Measurements from ENCODE around the gene HTR6.
"Not testable (repeated sequence)": the region's sequence is repeated elsewhere in the genome, so short reads cannot be mapped to it uniquely, and the experiment has no call there.

Gene HTR6

GRCh38 chr1:19664453-19665185 lies at the start of gene HTR6:
HTR6 (plus strand) TSS chr1:19664875; CDS start chr1:19665754, 879 bp downstream.
- DNase-seq, result no peak

GRCh38 chr1:19615438-19615837 lies 49.2 kb upstream of the HTR6 start:
- DNase-seq, result no peak

DNA sequence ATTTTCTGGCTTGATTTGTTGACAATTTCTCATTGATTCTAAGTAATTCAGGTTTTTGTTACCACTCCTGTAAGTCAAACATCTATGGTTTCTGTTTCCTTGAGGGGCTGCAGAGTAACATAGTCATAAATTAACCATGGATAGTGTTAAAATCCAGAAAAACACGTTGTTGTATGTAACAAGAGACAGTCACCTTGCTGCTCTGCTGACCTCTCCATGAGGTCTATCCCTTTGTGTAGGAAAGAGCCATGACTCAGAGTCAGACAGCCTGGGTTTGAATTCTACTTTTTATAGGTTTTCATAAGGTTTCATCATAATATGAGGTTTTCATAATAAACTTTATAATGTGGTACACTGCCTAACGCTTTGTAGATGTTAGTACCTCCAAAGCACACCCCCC lies 48.2 kb upstream of the HTR6 start:
- DNase-seq, result no peak

DNA sequence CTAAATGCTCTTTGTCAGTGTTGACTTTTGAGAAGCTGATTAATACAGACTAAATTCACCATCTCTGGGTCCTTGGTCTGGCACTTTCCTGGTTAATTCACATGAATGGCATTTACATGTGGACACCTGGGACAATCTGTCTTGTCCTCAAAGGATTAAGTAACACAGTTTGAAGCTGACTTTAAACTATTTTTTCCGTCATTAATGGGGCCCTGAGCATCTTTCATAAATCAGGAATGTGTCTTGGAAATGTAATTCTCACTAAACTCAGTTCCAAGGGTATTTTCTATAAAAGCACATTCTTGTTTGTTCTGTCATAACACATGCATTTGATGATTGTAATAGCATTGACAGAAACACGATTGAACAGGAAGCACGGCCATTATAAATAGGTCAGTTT lies 47.3 kb upstream of the HTR6 start:
- no peak for DNase-seq

DNA sequence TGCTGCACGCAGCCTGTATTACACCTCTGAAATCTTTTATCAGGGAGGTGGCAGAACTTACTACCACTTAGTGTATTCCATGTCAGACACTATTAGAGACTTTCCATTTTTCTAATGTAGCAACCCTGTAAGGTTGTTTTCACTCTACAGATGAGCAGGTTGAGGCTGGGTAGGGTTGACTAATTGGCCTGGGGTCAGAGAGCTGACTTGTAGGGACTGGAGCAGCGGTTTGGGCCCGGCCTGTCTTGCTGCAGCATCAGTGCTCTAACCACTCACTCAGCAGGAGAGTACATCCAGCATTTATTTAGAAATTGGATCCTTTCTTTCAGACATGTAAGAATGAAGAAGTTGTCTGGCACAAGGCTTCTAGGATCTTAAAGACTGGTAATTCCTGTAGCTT lies 46.2 kb upstream of the HTR6 start:
- DNase-seq, result no peak

- no peak for DNase-seq
Observed at GRCh38 chr1:19619697-19620384, 44.8 kb upstream of the HTR6 start.

GRCh38 chr1:19620786-19621185 lies 43.9 kb upstream of the HTR6 start:
- no peak for DNase-seq

- DNase-seq, result no peak
Observed at GRCh38 chr1:19621274-19621950, 43.3 kb upstream of the HTR6 start.

- DNase-seq, result no peak
Observed at GRCh38 chr1:19622204-19622603, 42.5 kb upstream of the HTR6 start.

DNA sequence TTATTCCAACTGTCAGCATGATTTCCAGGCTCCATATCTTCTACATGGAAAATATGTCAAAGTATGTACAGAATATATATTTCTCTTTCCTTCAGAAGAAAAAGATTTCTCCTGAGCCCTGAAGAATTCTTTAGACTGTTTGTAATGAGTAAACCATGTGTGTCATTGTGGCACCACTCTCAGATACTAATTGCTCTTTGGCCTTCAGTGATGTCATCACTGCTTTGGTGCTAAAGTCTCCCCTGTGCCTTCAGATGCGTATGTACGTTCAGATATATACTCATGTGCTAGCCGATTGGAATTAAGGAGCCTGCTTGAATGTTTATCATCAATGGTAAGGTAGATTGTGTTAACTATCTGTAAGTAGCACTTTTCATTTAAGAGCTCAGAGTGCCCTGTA lies 41.2 kb upstream of the HTR6 start:
- no peak for DNase-seq

DNA sequence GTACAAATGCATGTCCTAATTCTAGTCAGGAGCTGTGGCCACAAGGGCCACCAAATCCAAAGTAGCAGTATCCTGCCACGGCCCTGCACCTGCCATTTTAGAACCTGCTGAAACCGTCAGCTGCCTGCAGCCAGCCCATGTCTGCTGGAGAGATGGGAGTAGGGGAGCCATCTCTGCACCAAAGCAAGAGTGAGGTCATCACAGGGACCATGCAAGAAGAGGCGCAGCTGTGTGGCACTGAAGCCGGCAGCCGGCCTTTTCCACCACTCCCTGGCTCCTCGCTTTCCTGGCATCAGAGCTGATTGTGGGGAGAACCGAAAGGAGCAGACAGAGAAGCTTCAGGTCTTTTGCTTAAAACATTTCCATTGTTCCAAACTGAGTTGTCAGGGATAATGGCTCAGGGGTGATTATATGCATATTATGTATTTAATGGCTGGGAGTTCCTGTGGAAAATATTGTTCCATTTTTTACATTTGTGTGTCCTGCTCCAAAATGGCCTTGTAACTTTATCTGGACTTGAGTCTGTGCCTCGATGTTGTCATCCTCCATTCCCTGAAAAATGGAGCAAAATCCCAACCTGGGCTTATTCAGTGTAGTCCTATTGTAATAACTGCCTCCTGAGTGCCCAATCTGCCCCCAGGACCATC lies 39.3 kb upstream of the HTR6 start:
- no peak for DNase-seq

DNA sequence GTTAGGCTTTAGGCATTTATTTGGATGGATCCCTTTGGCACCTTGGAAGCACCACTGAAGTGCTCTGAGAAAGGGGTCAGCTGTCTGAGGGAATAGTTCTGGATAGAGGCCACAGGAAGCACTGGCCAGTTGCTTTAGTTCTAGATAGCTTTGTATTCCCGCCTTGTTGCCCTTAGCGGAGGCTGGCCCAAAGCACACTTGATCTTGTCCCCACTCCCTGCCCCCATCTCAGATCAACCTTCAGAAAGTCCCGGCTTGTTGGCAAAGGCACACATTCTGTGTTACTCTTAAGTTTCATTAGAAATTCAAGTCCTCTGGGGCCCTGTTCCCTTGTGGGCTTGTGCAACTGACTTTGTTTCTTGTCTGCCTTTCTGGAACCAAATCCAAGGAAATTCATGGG lies 35.8 kb upstream of the HTR6 start:
- peak; percentile 36 for DNase-seq

GRCh38 chr1:19629357-19629756 lies 35.3 kb upstream of the HTR6 start:
- DNase-seq, result peak; percentile 84

DNA sequence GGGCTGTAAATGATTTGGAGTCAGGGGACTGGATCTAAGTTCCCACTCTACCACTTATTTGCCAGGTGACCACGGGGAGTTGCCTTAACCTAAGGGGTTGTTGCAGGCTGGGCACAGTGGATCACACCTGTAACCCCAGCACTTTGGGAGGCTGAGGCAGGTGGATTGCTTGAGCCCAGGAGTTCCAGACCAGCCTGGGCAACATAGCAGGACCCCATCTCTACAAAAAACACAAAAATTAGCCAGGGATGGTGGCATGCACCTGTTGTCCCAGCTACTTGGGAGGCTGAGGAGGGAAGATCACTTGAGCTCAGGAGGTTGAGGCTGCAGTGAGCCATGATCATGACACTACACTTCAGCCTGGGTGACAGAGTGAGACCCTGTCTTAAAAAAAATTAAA lies 34.5 kb upstream of the HTR6 start:
- not testable (repeated sequence) for DNase-seq

DNA sequence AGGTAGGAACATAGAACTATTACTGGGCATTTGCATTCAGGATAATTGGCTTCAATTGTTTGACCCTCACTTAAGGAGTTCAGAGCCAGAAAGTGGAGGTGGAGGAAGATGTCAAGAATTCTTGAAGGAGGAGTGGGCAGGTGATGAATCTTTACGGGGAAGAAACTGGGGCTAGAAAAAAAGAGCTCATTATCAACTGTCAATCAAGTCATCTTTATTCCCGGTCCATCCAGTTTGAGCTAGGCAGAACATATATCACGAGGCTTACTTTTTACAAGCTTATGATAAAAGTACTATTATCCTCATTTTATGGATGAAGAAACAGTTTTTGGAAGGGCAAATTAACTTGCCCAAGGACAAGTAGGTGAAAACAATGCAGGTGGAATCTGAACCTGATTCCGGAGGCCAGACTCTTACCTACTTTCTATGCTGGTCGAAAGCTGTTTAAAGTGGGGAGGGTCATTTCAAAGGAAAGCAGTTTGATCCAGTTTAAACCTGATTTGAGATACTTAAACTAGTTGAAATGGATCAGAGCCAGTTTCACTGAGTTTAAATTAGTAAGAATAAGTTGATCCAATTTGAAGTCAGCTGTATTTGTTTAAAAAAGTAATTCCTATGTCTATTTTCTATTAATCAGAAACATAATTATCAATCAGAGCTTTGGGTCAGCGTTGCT lies 33.8 kb upstream of the HTR6 start:
- DNase-seq, result no peak

DNA sequence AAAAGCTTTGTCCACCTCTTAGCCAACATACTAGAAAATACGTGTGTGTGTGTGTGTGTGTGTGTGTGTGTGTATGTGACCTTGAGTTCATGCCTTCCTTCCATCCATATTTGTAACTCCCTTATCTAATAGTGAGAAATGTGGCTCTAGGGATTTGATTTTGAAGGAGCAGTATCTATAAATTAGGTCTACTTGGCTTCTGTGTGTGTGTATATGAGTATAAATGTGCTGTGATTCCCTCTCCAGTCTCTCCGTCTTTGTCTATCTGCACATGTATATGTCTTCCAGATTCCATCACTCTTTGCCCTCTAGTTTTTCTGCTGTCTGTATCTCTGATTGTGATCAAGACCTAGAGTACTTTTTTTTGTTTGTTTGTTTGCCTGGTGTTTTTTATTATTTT lies 32.5 kb upstream of the HTR6 start:
- DNase-seq, result no peak

- no peak for DNase-seq
Observed at GRCh38 chr1:19633106-19633505, 31.6 kb upstream of the HTR6 start.

DNA sequence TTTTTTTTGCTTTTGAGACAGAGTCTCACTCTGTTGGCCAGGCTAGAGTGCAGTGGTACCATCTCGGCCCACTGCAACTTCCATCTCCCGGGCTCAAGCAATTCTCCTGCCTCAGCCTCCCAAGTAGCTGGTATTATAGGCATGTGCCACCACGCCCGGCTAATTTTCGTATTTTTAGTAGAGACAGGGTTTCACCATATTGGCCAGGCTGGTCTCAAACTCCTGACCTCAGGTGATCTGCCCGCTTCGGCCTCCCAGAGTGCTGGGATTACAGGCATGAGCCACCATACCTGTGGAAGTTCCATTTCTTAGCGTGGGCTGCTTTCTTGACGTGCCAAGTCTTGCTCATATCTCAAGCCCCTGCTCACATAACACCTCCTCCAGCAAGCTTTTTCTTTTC lies 29.6 kb upstream of the HTR6 start:
- not testable (repeated sequence) for DNase-seq

DNA sequence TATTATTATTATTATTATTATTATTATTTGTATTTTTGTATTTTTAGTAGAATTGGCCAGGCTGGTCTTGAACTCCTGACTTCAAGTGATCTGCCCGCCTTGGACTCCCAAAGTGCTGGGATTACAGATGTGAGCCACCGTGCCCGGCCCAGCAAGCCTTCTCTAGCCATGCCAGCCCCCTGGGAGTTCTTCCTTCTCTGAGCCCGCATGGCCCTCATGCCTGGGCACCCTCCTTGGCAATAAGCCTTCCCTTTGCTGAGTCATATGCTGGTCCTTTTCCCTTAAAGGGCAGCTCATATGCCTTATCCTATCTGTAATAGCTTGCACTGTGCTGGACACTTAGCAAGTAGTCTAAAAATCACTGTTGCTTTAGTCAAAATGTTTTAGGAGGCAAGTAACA lies 29.0 kb upstream of the HTR6 start:
- DNase-seq, result no peak

GRCh38 chr1:19636065-19636464 lies 28.6 kb upstream of the HTR6 start:
- no peak for DNase-seq

DNA sequence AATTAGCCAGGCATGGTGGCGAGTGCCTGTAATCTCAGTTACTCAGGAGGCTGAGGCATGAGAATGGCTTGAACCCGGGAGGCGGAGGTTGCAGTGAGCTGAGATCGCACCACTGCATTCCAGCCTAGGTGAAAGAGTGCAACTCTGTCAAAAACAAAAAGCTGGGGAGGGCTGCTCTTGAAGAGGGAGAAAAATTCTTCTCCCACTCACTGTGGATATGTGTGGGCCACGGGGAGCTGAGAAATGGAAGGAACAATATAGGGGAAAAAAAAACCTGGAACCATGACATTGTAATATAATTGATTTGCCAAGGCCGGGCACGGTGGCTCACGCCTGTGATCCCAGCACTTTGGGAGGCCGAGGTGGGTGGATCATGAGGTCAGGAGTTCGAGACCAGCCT lies 27.9 kb upstream of the HTR6 start:
- DNase-seq, result not testable (repeated sequence)

GRCh38 chr1:19637606-19638005 lies 27.1 kb upstream of the HTR6 start:
- no peak for DNase-seq

GRCh38 chr1:19639228-19639627 lies 25.4 kb upstream of the HTR6 start:
- not testable (repeated sequence) for DNase-seq
